ENCODE data around the gene ADAMTSL1.

ADAMTSL1 gene

DNA sequence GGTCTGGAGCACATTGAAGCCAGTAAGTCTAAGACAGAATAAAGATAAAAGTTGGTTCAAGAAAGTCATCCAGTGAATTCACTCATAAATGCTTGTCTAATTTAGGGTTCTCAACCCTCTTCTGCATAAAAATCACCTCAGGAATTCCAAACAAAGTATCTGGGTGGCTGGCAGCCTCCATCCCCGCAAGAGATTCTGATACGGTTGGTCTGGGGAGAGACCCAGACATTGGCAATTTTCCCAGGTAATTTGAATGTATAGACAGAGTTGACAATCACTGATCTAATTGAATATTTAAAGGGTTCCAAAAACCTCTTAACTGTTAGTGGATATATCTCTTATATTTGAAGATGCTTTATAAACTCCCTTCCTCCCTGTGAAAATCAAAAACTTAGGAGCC is 14.9 kb downstream of the ADAMTSL1 start:
- Histone ChIP-seq H3K36me3 (ENCODE audit: insufficient read depth, low read length) (no peaks in the 10 kb centered on the region), H3K4me1 (ENCODE audit: insufficient read depth, low read length) (peaks cover 6% of the 10 kb centered on the region; the same call in 1 of the 2 replicates), H3K9ac (ENCODE audit: low read depth, low read length) (no peak overlapping the region), H3K27me3 (ENCODE audit: insufficient read depth, low read length) (no peaks in the 10 kb centered on the region), H3K9me3 (ENCODE audit: insufficient read depth, low read depth, low read length) (no peaks in the 10 kb centered on the region), H3K27ac (ENCODE audit: low read depth, low read length) (no peak overlapping the region), H3K4me3 (ENCODE audit: low read length) (no peak overlapping the region)
- WGBS = 65% methylated on average over 2 of the region's 2 CpGs

DNA sequence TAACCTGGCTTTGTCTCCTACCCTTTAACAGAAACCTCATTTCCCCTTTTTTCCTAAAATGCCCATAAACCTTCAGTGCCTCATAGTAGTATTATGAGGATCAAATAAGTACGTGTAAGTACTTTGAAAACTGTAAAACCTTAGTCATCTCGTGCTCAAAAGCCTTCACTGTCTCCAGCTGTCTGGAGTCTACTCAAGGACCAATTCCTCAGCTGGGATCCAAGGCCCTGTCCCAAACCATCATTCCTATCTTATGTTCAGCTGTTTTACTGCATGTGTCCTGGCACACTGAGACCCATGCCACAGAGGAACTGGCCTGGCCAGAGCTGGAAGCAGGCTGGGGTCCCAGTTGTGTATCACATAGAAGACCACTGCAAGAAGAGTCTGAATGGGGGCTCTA is 15.9 kb downstream of the ADAMTSL1 start:
- Histone ChIP-seq H3K9me3 (ENCODE audit: insufficient read depth, low read depth, low read length) (no peaks in the 10 kb centered on the region), H3K36me3 (ENCODE audit: insufficient read depth, low read length) (no peaks in the 10 kb centered on the region), H3K27me3 (ENCODE audit: insufficient read depth, low read length) (no peaks in the 10 kb centered on the region), H3K9ac (ENCODE audit: low read depth, low read length) (no peak overlapping the region), H3K4me3 (ENCODE audit: low read length) (no peak overlapping the region), H3K27ac (ENCODE audit: low read depth, low read length) (no peak overlapping the region), H3K4me1 (ENCODE audit: insufficient read depth, low read length) (peaks cover 6% of the 10 kb centered on the region; the same call in 1 of the 2 replicates)
- WGBS = 96% methylated on average over 2 of the region's 2 CpGs

DNA sequence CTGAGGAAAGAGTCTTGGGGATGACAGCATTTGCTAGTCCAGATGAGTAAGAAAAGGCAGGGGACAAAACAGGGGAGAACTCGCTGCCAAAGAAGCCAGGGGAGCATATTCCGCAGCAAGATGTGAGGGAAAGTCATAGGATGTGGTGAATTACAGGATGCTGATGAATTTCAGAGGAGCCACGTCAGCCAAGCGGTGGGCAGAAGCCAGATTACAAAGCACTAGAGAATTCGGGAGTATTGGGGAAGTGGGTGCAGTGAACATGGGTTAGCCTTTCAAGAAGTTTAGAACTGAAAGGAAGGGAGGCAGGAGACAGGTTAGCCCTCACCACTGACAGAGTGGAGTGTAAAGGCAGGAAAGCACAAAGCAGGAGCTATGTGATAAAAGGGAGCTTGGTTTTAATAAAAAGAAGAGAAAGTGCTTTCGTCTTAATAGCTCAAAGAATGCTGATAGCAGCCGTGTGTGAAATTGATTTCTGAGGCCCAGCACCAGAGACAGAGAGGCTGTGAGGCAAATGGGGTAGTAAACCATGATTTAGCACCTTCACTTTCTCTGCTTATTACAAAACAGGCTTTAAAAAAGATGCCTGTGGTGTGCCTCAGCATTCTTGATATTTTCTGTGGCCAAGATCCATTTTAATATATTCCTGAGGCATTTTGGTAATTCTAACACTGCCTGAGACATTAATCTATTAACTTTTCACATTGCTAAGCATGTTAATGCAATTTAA is 16.9 kb downstream of the ADAMTSL1 start:
- no peak overlapping the region for H3K4me3 ChIP-seq (ENCODE audit: low read length)
- 75% methylated on average over 7 of the region's 7 CpGs for WGBS

DNA sequence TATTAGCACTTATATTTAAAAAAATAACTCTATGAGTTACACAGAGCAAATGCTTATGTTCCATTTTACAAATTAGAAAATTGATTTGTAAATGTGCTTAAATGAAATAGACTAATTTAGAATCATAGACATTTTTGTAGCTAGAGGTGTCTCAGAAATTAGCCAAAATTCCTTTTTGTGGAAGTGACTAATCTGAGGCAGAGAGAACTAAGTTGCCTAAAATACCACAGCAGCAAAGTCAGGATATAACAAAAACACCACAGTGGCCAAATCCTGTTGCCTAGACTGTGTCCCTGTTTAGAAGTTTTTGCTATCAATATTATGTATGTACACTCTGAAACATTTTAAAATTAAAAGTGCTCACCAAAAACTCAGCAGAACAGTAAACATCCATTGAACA is 18.7 kb downstream of the ADAMTSL1 start:
- peaks cover 6% of the 10 kb centered on the region; the same call in 1 of the 2 replicates for H3K4me1 ChIP-seq (ENCODE audit: insufficient read depth, low read length)

More for the DNA sequence above, 16.9 kb downstream of the ADAMTSL1 start:
- Histone ChIP-seq H3K9me3 (ENCODE audit: insufficient read depth, low read depth, low read length) (no peaks in the 10 kb centered on the region), H3K9ac (ENCODE audit: low read depth, low read length) (0 out of 2 replicates have a peak overlapping the region, but pooled peaks have one; percentile 4), H3K36me3 (ENCODE audit: insufficient read depth, low read length) (no peaks in the 10 kb centered on the region), H3K27ac (ENCODE audit: low read depth, low read length) (no peak overlapping the region), H3K27me3 (ENCODE audit: insufficient read depth, low read length) (no peaks in the 10 kb centered on the region), H3K4me1 (ENCODE audit: insufficient read depth, low read length) (peaks cover 6% of the 10 kb centered on the region; the same call in 1 of the 2 replicates)

DNA sequence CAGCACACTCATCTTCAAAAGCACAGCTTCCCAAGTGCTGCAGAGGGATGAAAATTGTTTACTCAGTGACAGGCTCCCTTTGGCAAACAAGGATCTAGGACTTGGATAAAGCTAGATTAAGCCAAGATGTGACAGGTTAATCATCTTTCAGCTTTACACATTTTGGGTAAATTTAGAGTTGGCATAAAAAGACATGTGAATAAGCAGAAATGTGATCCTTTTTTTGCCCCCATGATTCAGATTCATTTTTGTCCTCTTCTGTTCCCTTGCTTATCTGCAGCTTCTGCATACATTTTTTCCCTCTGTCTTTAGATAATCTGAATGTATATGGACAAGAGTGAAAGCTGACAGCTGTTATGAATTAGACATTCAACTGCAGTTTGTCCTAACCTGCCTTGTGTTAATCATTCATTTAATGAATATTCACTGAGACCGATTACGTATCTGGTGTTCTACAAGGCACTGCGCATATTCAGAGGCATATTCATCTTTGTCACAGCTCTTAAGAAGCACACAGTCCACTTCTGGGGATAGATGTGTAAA is 19.6 kb downstream of the ADAMTSL1 start:
- no peak overlapping the region for H3K27ac ChIP-seq (ENCODE audit: low read depth, low read length)
- no peaks in the 10 kb centered on the region for H3K27me3 ChIP-seq (ENCODE audit: insufficient read depth, low read length)
- no peaks in the 10 kb centered on the region for H3K9me3 ChIP-seq (ENCODE audit: insufficient read depth, low read depth, low read length)
- no peaks in the 10 kb centered on the region for H3K36me3 ChIP-seq (ENCODE audit: insufficient read depth, low read length)
- H3K4me1 ChIP-seq (ENCODE audit: insufficient read depth, low read length) = peaks cover 6% of the 10 kb centered on the region; the same call in 1 of the 2 replicates
- H3K9ac ChIP-seq (ENCODE audit: low read depth, low read length) = no peak overlapping the region
- H3K4me3 ChIP-seq (ENCODE audit: low read length) = no peak overlapping the region
- 97% methylated on average over 3 of the region's 3 CpGs for WGBS

More for the DNA sequence above, 18.7 kb downstream of the ADAMTSL1 start:
- Histone ChIP-seq H3K9ac (ENCODE audit: low read depth, low read length) (no peak overlapping the region), H3K27me3 (ENCODE audit: insufficient read depth, low read length) (no peaks in the 10 kb centered on the region), H3K4me3 (ENCODE audit: low read length) (no peak overlapping the region), H3K9me3 (ENCODE audit: insufficient read depth, low read depth, low read length) (no peaks in the 10 kb centered on the region), H3K27ac (ENCODE audit: low read depth, low read length) (no peak overlapping the region), H3K36me3 (ENCODE audit: insufficient read depth, low read length) (no peaks in the 10 kb centered on the region)

DNA sequence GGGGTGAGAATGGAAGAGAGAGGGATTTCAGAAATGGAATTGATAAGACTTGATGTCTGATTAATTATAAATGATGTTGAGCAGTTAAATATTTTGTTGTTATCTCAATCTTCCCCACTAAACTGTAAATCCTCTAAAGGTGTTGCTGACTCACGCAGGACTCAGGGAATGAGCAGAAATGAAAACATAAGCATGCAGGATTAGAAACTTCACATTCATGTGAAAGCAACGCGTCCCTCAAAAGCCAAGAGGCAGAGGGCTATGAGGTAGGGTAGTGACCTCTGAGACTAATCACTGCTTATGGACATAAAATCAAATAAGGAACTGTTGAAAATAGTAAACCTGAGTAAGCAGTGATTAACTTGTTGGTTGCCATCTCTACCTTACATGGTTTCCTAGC is 21.1 kb downstream of the ADAMTSL1 start:
- no peaks in the 10 kb centered on the region for H3K36me3 ChIP-seq (ENCODE audit: insufficient read depth, low read length)
- H3K9ac ChIP-seq (ENCODE audit: low read depth, low read length) = no peak overlapping the region
- H3K9me3 ChIP-seq (ENCODE audit: insufficient read depth, low read depth, low read length) = no peaks in the 10 kb centered on the region
- WGBS = 95% methylated on average over 3 of the region's 3 CpGs
- H3K27ac ChIP-seq (ENCODE audit: low read depth, low read length) = no peak overlapping the region
- peaks cover 6% of the 10 kb centered on the region; the same call in 1 of the 2 replicates for H3K4me1 ChIP-seq (ENCODE audit: insufficient read depth, low read length)
- no peaks in the 10 kb centered on the region for H3K27me3 ChIP-seq (ENCODE audit: insufficient read depth, low read length)
- no peak overlapping the region for H3K4me3 ChIP-seq (ENCODE audit: low read length)

DNA sequence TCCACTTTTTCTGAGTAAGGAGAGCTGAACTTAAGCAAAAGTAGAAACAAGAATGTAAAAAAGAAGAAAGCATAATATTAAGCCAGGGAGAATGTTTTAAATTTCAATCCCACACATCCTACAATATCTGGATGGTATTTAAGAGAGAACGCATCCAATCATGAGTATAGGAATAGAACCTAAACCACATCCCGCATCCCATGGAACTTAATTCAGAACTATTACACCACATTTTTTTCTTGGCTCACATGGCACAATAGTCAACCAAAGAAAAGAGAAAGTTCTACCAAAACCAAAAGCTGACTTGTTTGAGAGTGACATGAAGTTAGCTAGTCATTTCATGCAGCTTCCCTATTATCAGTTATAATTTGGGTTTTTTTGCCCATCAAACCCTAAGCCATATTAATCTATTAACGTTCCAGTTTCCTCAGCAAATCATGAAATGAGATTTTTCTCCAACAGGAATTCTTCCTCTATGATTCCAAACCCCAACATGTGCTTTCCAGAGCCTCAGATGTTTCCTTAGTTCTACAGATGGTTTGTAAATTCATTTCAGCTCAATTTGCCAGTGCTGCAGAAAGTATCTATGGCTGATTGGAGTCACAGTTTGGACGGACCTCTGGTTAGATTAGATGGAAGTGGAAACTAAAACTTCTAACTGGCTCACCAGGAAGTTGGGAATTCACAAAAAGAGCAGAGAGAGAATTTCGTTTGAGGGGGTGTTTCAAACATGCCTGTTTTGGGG is 22.5 kb downstream of the ADAMTSL1 start:
- WGBS = 89% methylated on average over 5 of the region's 5 CpGs
- H3K9ac ChIP-seq (ENCODE audit: low read depth, low read length) = no peak overlapping the region
- H3K9me3 ChIP-seq (ENCODE audit: insufficient read depth, low read depth, low read length) = no peaks in the 10 kb centered on the region
- H3K36me3 ChIP-seq (ENCODE audit: insufficient read depth, low read length) = no peaks in the 10 kb centered on the region
- no peaks in the 10 kb centered on the region for H3K27me3 ChIP-seq (ENCODE audit: insufficient read depth, low read length)
- H3K4me1 ChIP-seq (ENCODE audit: insufficient read depth, low read length) = peaks cover 6% of the 10 kb centered on the region; the same call in 1 of the 2 replicates
- no peak overlapping the region for H3K27ac ChIP-seq (ENCODE audit: low read depth, low read length)
- no peak overlapping the region for H3K4me3 ChIP-seq (ENCODE audit: low read length)

DNA sequence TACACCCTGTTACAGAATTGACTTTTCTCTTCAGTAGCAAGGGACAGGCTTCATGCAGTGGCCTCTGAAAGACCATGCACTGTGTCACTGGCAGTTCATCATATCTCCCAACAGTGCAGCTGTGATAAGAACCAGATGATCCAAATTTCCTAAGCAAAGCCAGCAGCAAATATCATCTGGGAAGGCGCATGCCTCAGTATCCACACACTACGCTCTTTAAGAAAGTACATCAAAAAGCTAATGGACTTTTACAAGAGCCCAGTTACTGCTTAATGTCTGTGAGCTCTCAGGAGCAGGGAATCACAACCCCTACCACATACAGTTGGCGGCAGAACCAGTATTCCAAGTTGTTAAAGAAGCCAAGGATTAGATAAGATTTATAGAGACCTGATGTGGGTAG is 25.1 kb downstream of the ADAMTSL1 start:
- 98% methylated on average over 3 of the region's 3 CpGs for WGBS
- H3K27ac ChIP-seq (ENCODE audit: low read depth, low read length) = no peak overlapping the region

DNA sequence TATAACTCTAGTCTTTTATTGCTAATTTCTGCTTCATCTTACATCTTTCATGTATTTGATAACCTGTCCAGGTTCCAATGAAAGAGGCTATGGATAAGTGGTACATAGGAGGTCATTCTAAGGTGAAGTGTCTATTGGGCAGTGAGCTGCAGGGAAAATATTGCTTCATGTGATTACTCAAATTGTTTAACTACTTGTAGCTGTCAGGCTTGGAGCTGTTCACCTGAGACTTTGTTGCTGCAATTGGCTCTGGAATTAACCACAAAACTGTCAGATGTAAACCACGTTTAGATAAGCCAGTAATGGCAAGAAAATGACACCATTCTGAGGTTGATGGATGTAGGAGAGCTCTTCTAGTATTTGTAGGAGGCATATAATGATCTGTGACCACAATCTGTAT is 26.0 kb downstream of the ADAMTSL1 start:
- Histone ChIP-seq H3K27ac (ENCODE audit: low read depth, low read length) (no peak overlapping the region), H3K9me3 (ENCODE audit: insufficient read depth, low read depth, low read length) (no peaks in the 10 kb centered on the region), H3K4me1 (ENCODE audit: insufficient read depth, low read length) (peaks cover 18% of the 10 kb centered on the region), H3K36me3 (ENCODE audit: insufficient read depth, low read length) (no peaks in the 10 kb centered on the region), H3K4me3 (ENCODE audit: low read length) (no peak overlapping the region), H3K27me3 (ENCODE audit: insufficient read depth, low read length) (no peaks in the 10 kb centered on the region), H3K9ac (ENCODE audit: low read depth, low read length) (no peak overlapping the region)
- WGBS = 90% methylated on average over 1 of the region's 1 CpG

More for the DNA sequence above, 25.1 kb downstream of the ADAMTSL1 start:
- no peaks in the 10 kb centered on the region for H3K27me3 ChIP-seq (ENCODE audit: insufficient read depth, low read length)
- H3K9me3 ChIP-seq (ENCODE audit: insufficient read depth, low read depth, low read length) = no peaks in the 10 kb centered on the region
- H3K4me3 ChIP-seq (ENCODE audit: low read length) = no peak overlapping the region
- no peak overlapping the region for H3K9ac ChIP-seq (ENCODE audit: low read depth, low read length)
- H3K36me3 ChIP-seq (ENCODE audit: insufficient read depth, low read length) = no peaks in the 10 kb centered on the region
- H3K4me1 ChIP-seq (ENCODE audit: insufficient read depth, low read length) = peaks cover 11% of the 10 kb centered on the region; the same call in 1 of the 2 replicates

DNA sequence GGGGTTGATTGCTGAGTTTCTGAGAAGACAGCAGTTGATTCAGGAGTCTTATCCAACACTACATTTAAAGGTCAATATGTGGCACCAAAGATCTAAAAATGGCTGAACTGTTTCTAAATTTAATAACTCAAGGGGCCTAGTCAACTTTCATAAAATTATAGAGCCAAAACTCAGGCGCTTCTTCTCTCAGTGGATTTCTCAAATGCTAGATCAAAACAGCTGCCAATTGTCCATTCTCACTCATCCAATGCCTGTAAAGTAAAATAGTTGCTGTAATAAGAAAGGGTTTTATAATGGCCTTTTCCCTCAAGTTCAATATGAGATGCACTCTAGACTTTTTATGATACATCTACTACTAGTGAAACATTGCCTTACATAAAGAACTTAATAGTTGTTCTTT is 26.5 kb downstream of the ADAMTSL1 start:
- no peak overlapping the region for H3K27ac ChIP-seq (ENCODE audit: low read depth, low read length)
- no peaks in the 10 kb centered on the region for H3K27me3 ChIP-seq (ENCODE audit: insufficient read depth, low read length)
- H3K36me3 ChIP-seq (ENCODE audit: insufficient read depth, low read length) = no peaks in the 10 kb centered on the region
- H3K4me3 ChIP-seq (ENCODE audit: low read length) = no peak overlapping the region
- peaks cover 22% of the 10 kb centered on the region for H3K4me1 ChIP-seq (ENCODE audit: insufficient read depth, low read length)
- no peaks in the 10 kb centered on the region for H3K9me3 ChIP-seq (ENCODE audit: insufficient read depth, low read depth, low read length)
- H3K9ac ChIP-seq (ENCODE audit: low read depth, low read length) = no peak overlapping the region
- WGBS = 100% methylated on average over 1 of the region's 1 CpG

DNA sequence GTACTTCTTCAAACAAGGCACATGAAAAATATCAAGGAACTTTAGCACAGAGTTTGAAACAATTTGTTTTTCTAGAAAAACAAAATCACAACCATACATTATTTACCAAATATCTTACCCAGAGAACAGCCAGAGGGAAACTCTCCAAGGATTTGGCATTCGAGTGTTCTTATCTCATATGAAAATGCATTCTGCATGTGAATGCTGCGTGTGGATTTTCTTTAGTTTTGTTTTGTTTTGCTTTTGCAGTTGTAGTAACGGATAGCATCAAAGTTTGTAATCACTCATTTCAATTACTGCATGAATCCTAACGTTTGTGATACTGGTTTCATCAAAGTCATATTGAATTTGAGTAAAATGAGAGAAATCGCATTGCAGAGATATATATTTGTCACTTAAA is 28.0 kb downstream of the ADAMTSL1 start:
- Histone ChIP-seq H3K9me3 (ENCODE audit: insufficient read depth, low read depth, low read length) (no peaks in the 10 kb centered on the region), H3K9ac (ENCODE audit: low read depth, low read length) (no peak overlapping the region), H3K27me3 (ENCODE audit: insufficient read depth, low read length) (no peaks in the 10 kb centered on the region), H3K4me1 (ENCODE audit: insufficient read depth, low read length) (peaks cover 29% of the 10 kb centered on the region), H3K4me3 (ENCODE audit: low read length) (no peak overlapping the region), H3K27ac (ENCODE audit: low read depth, low read length) (no peak overlapping the region), H3K36me3 (ENCODE audit: insufficient read depth, low read length) (no peaks in the 10 kb centered on the region)
- WGBS = 52% methylated on average over 3 of the region's 5 CpGs

All from HUES64 (cell line).